HepG2 (cell line): ENCODE measurements around the gene SNED1. TPM values are rescaled to one million over a fixed set of nuclear protein-coding genes. Genes with fewer than 3 reads are reported as not detected.

Source experiments
- ATAC-seq: fragments of 200-7000 bp; cut with Tn5 transposase; 3 replicates; pipeline ENCODE4 v1.9.1; 2020; ENCODE audit warnings: mild to moderate bottlenecking, moderate library complexity
- BruUV-seq: library from RNA; stranded (reverse); fragments of 400-500 nt; replicated peaks from 2 replicates; lab custom pipeline; 2021; lab: Mats Ljungman, UMichigan
- CTCF ChIA-PET: fragments of 300-600 bp; formaldehyde crosslinking; extraction: SDS; loops from one replicate; lab custom pipeline; 2021; ENCODE audit warnings: low total read pairs, inconsistent platforms, low intra/inter-chr PET ratio; lab: Yijun Ruan, JAX
- POLR2A ChIA-PET: fragments of 350-600 bp; sonication (Branson Sonifier 250); formaldehyde crosslinking; loops from one replicate; lab custom pipeline; 2020; ENCODE audit warnings: antibody characterized with exemption, inconsistent platforms; lab: Yijun Ruan, JAX
- DNase-seq: peaks from one replicate; pipeline ENCODE4 v3.0.0-alpha.2; 2015; ENCODE audit warnings: low spot score
- FAIRE-seq: peaks from 3 replicates; lab custom pipeline; 2011; peaks lifted over from hg19 to GRCh38; lab: Jason Lieb, UNC
- H2AFZ ChIP-seq: one replicate; pipeline ENCODE4 v1.6.1; 2011; ENCODE audit warnings: low read length, inconsistent platforms
- H3K27ac ChIP-seq: fragments of 300-600 bp; 3 replicates; pipeline ENCODE4 v1.8.0; 2011; ENCODE audit warnings: mixed run types, mild to moderate bottlenecking, mixed read lengths, low read length, inconsistent platforms; ENCODE audit not compliant: insufficient read depth; ENCODE audit errors: extremely low read length
- H3K27me3 ChIP-seq, 2 experiments: fragments of 200-600 bp in 1 of 2; 2 replicates in 1 of 2; 3 replicates in 1 of 2; pipeline versions ENCODE4 v1.6.0 to v1.8.0; 2011; ENCODE audit warnings: low read length in 2 of 2, mild to moderate bottlenecking in 2 of 2, moderate library complexity in 2 of 2, inconsistent platforms in 1 of 2; ENCODE audit not compliant: insufficient read depth in 2 of 2, control insufficient read depth in 1 of 2
- H3K36me3 ChIP-seq, 2 experiments: fragments of 200-600 bp in 1 of 2; replicated peaks in 1 of 2; 2 replicates in 1 of 2; 3 replicates in 1 of 2; pipeline versions ENCODE4 v1.5.1 to v1.8.0; 2011; ENCODE audit warnings: low read length in 2 of 2, inconsistent platforms in 1 of 2; ENCODE audit not compliant: insufficient read depth in 2 of 2, control insufficient read depth in 1 of 2
- H3K4me1 ChIP-seq: 2 replicates; pipeline ENCODE4 v1.5.1; 2012; ENCODE audit warnings: low read length, inconsistent platforms; ENCODE audit not compliant: insufficient read depth
- H3K4me2 ChIP-seq: 2 replicates; pipeline ENCODE4 v1.6.0; 2011; ENCODE audit warnings: low read depth, low read length, inconsistent platforms
- H3K4me3 ChIP-seq, 3 experiments: fragments of 200-600 bp in 1 of 3; sonication (generic), shearing (Covaris generic) in 1 of 3; replicated peaks in 1 of 3; 2 replicates each; pipeline ENCODE4 v1.5.1; 2011 to 2016; ENCODE audit warnings: low read length in 3 of 3, inconsistent platforms in 2 of 3, low read depth in 2 of 3, mild to moderate bottlenecking in 2 of 3, control low read depth in 1 of 3, mixed read lengths in 1 of 3; ENCODE audit not compliant: insufficient read depth in 1 of 3
- H3K79me2 ChIP-seq: one replicate; pipeline ENCODE4 v1.6.1; 2011; ENCODE audit warnings: low read length, inconsistent platforms; ENCODE audit not compliant: insufficient read depth
- H3K9ac ChIP-seq: 2 replicates; pipeline ENCODE4 v1.6.0; 2011; ENCODE audit warnings: mild to moderate bottlenecking, low read depth, low read length, inconsistent platforms; ENCODE audit not compliant: insufficient read depth
- H3K9me3 ChIP-seq: 2 replicates; pipeline ENCODE4 v1.5.1; 2012; ENCODE audit warnings: mild to moderate bottlenecking, low read length
- H4K20me1 ChIP-seq: 2 replicates; pipeline ENCODE4 v1.6.0; 2011; ENCODE audit warnings: inconsistent platforms, mild to moderate bottlenecking, low read length, moderate library complexity; ENCODE audit not compliant: insufficient read depth
- CSRNP1 ChIP-seq: sonication (generic); formaldehyde crosslinking; IDR thresholded peaks from 2 replicates; pipeline ENCODE4 v1.8.1; 2023; ENCODE audit warnings: mild to moderate bottlenecking, missing genetic modification reagents
- DPF2 ChIP-seq: sonication (generic); formaldehyde crosslinking; IDR thresholded peaks from 2 replicates; pipeline ENCODE4 v1.4.0; 2020; ENCODE audit warnings: mild to moderate bottlenecking, low read depth, missing genetic modification reagents, borderline replicate concordance
- SKIL ChIP-seq: sonication (generic); formaldehyde crosslinking; IDR thresholded peaks from 2 replicates; pipeline ENCODE4 v1.8.0; 2022; ENCODE audit warnings: missing genetic modification reagents, mild to moderate bottlenecking, moderate library complexity, borderline replicate concordance
- ZNF564 ChIP-seq: sonication (generic); formaldehyde crosslinking; IDR thresholded peaks from 2 replicates; pipeline ENCODE4 v1.8.1; 2023; ENCODE audit warnings: mild to moderate bottlenecking, missing genetic modification reagents
- WGBS: methylation state at CpG from one replicate; pipeline ENCODE4 v1.1.6; 2017; ENCODE audit warnings: low lambda C conversion rate; 5-methylcytosine and 5-hydroxymethylcytosine counted together
- in situ Hi-C: cut with HindIII; loops from 2 replicates; pipeline ENCODE4 v1.10.0; 2017; ENCODE audit warnings: low pct_unique_long_range_greater_than_20kb; ENCODE audit not compliant: extremely low pct_ligation_motif_present
- intact Hi-C: fragments of 100-400 bp; cut with micrococcal nuclease; formaldehyde crosslinking; loops from one replicate; pipeline ENCODE4 v1.10.0; 2022; ENCODE audit not compliant: unreplicated experiment
- polyA plus RNA-seq, 8 experiments: library from polyadenylated mRNA; depleted of rRNA in 3 of 8; stranded (reverse) in 7 of 8; unstranded in 1 of 8; fragments of >200 nt; fragmentation: Illumina TruSeq in 4 of 8; extraction: Trizol in 4 of 8; gene quantifications; 2 replicates each; pipeline versions ENCODE4 v1.2.1 to v1.2.3, GENCODE V29; 2011 to 2016; ENCODE audit warnings: low read depth in 4 of 8, missing spikeins in 1 of 8, mixed read lengths in 1 of 8; ENCODE audit not compliant: insufficient read depth in 1 of 8
- total RNA-seq, 5 experiments: library from RNA; depleted of rRNA; stranded (reverse); fragments of >200 nt; fragmentation: Illumina TruSeq; extraction: Trizol; gene quantifications; 2 replicates each; pipeline ENCODE4 v1.2.3, GENCODE V29; 2016; ENCODE audit warnings: low read depth in 1 of 5
- TF ChIP-seq, protein P1 (sequence below): sonication (generic); formaldehyde crosslinking; IDR thresholded peaks from 2 replicates; pipeline ENCODE4 v1.4.0; 2020; ENCODE audit warnings: missing genetic modification reagents

Gene SNED1
- total and polyA plus RNA-seq, 2 of the 13 experiments (the other 11 are each of a cell fraction or from before 2014, with no cell fraction given) = 0.15 to 0.65 TPM

GRCh38 chr2:241122376-241123002 lies 124.1 kb downstream of the SNED1 start:
- WGBS = 93% methylated on average over 15 of the region's 19 CpGs
- no peak overlapping the region for H3K9ac ChIP-seq
- H4K20me1 ChIP-seq = no peaks in the 10 kb centered on the region
- in situ Hi-C loops = no loop called here
- H3K9me3 ChIP-seq = no peaks in the 10 kb centered on the region
- no peak for FAIRE-seq
- H3K4me3 ChIP-seq = no peak overlapping the region
- BruUV-seq = no TSS peak
- no peak overlapping the region for H3K27ac ChIP-seq
- H3K36me3 ChIP-seq = peaks cover 13 to 26% of the 10 kb centered on the region in 2 experiments; a peak in 4 of 5 replicates
- no peaks in the 10 kb centered on the region for H3K4me1 ChIP-seq
- H2AFZ ChIP-seq = no peak overlapping the region
- H3K4me2 ChIP-seq = no peak overlapping the region
- DNase-seq = no peak
- intact Hi-C loops = no loop called here
- no peaks in the 10 kb centered on the region for H3K79me2 ChIP-seq
- TF ChIP-seq DPF2 (no peak), CSRNP1 (CRISPR knock-in tag) (no peak), ZNF564 (CRISPR knock-in tag) (no peak)
- ATAC-seq = no peak
- POLR2A ChIA-PET = no interaction called here
- CTCF ChIA-PET = no interaction called here
- no peaks in the 10 kb centered on the region for H3K27me3 ChIP-seq

DNA sequence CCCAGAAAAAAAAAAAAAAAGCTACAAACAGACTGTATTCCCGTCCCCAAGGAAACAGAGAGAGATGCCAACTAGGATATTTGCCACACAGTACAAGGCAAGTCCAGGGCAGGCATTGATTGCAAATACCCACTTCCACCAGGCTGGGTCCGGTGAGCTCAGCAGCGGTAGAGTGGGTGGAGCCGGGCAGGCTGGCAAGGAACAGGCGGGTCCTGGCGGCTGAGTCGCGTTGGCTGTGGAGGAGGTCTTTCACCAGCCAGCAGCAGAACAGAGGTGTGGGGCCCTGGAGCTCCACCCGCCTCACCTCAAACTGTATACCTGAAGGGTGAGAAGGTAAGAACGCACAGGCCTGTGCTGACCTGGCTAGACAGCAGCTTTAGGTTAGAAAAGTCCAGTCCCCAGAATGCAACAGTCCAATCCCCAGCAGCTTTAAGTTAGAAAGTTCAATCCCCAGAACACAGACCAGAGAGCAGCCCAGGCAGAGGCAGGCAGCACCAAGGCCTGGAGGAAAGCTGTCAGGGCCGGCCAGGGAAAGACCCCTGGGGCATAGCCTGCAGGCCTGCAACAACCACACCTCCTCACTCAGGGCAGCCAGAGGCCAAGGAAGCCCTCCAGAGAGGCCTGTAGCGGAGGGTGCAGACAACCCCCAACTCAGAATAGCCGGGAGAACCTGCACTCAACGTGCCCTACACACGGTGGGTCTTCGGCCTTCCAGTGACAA lies 125.6 kb downstream of the SNED1 start:
- H3K9me3 ChIP-seq = no peaks in the 10 kb centered on the region
- intact Hi-C loops = no loop called here
- no peak overlapping the region for H3K4me2 ChIP-seq
- POLR2A ChIA-PET = no interaction called here
- H3K4me1 ChIP-seq = no peaks in the 10 kb centered on the region
- ATAC-seq (no peak; the same call in 2 of the 3 replicates), FAIRE-seq (no peak), DNase-seq (no peak)
- peaks cover 13 to 26% of the 10 kb centered on the region in 2 experiments; a peak in 4 of 5 replicates for H3K36me3 ChIP-seq
- H3K79me2 ChIP-seq = no peaks in the 10 kb centered on the region
- in situ Hi-C loops = no loop called here
- no peak overlapping the region for H3K9ac ChIP-seq
- WGBS = 94% methylated on average over 16 of the region's 16 CpGs
- TF ChIP-seq, protein P1, sequence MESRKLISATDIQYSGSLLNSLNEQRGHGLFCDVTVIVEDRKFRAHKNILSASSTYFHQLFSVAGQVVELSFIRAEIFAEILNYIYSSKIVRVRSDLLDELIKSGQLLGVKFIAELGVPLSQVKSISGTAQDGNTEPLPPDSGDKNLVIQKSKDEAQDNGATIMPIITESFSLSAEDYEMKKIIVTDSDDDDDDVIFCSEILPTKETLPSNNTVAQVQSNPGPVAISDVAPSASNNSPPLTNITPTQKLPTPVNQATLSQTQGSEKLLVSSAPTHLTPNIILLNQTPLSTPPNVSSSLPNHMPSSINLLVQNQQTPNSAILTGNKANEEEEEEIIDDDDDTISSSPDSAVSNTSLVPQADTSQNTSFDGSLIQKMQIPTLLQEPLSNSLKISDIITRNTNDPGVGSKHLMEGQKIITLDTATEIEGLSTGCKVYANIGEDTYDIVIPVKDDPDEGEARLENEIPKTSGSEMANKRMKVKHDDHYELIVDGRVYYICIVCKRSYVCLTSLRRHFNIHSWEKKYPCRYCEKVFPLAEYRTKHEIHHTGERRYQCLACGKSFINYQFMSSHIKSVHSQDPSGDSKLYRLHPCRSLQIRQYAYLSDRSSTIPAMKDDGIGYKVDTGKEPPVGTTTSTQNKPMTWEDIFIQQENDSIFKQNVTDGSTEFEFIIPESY (CRISPR knock-in tag) = peak; percentile 74
- TF ChIP-seq SKIL = no peak
- H3K27ac ChIP-seq = no peak overlapping the region
- H3K4me3 ChIP-seq = no peak overlapping the region
- H2AFZ ChIP-seq = no peak overlapping the region
- H4K20me1 ChIP-seq = no peaks in the 10 kb centered on the region
- no TSS peak for BruUV-seq
- no peaks in the 10 kb centered on the region for H3K27me3 ChIP-seq
- CTCF ChIA-PET = no interaction called here
